Transverse colon (tissue), 4 donors: ENCODE results near the gene CDC42EP5. TPM values are rescaled to one million over a fixed set of nuclear protein-coding genes. Genes with fewer than 3 reads are reported as not detected.
A peak's percentile ranks its signal among the peaks of the same experiment; 100 is the strongest.

Experiments used
- DNase-seq: peaks from one replicate; pipeline ENCODE4 v3.0.0-alpha.2; 2019
- H3K27ac ChIP-seq, 4 donors: fragments of 200-600 bp; sonication (generic); 2 replicates each; pipeline ENCODE4 v1.5.1; 2016 to 2018; ENCODE audit warnings: inconsistent platforms in 4 of 4
- H3K27me3 ChIP-seq: fragments of 200-600 bp; sonication (generic); 2 replicates; pipeline ENCODE4 v1.5.1; 2017; ENCODE audit warnings: inconsistent platforms
- H3K36me3 ChIP-seq, 4 donors: fragments of 200-600 bp; sonication (generic); 2 replicates each; pipeline ENCODE4 v1.5.1; 2017 to 2019; ENCODE audit warnings: inconsistent platforms in 4 of 4
- H3K4me1 ChIP-seq, 4 donors: fragments of 200-600 bp; sonication (generic); 2 replicates each; pipeline ENCODE4 v1.5.1; 2017 to 2020; ENCODE audit warnings: inconsistent platforms in 4 of 4
- H3K4me3 ChIP-seq, 4 donors: fragments of 200-600 bp; sonication (generic); 1 replicate in 1 of 4; 2 replicates in 3 of 4; pipeline versions ENCODE4 v1.5.1 to v1.6.1; 2017 to 2019; ENCODE audit warnings: inconsistent platforms in 4 of 4
- H3K9me3 ChIP-seq, 2 donors: fragments of 200-600 bp; sonication (generic); 2 replicates each; pipeline ENCODE4 v1.5.1; 2017 to 2019; ENCODE audit warnings: inconsistent platforms in 2 of 2
- EP300 ChIP-seq: sonication (generic); formaldehyde crosslinking; IDR thresholded peaks from one replicate; pipeline ENCODE4 v1.6.1; 2017; ENCODE audit warnings: antibody characterized with exemption, low read depth
- POLR2A ChIP-seq: fragments of 450-650 bp; IDR thresholded peaks from one replicate; pipeline ENCODE4 v1.6.1; 2016; ENCODE audit warnings: antibody characterized with exemption, mild to moderate bottlenecking, moderate library complexity
- POLR2AphosphoS5 ChIP-seq, 3 donors: sonication (generic); formaldehyde crosslinking; IDR thresholded peaks; one replicate each; pipeline ENCODE4 v1.6.1; 2016; ENCODE audit warnings: antibody characterized with exemption in 3 of 3
- WGBS, 2 donors: methylation state at CpG; one replicate each; pipeline ENCODE4 v1.1.5; 2018; ENCODE audit warnings: low coverage in 1 of 2; 5-methylcytosine and 5-hydroxymethylcytosine counted together
- in situ Hi-C, 4 donors: fragments of 200-750 bp; cut with MboI; loops; one replicate each; pipeline versions ENCODE4 v1.15.0 to v1.15.1; 2017; ENCODE audit warnings: low sequenced_read_pairs in 3 of 4, low pct_ligation_motif_present in 1 of 4, low pct_unique_long_range_greater_than_20kb in 1 of 4
- intact Hi-C: fragments of 100-400 bp; cut with DNase I; formaldehyde crosslinking; loops from one replicate; pipeline ENCODE4 v1.15.1; 2023; ENCODE audit warnings: low total_unique reads
- small RNA-seq, 4 donors: library from RNA; depleted of rRNA; stranded (forward); fragments of <200 nt; gene quantifications; one replicate each; pipeline ENCODE3, GENCODE V24; 2016
- total RNA-seq, 4 donors: library from RNA; depleted of rRNA; stranded (reverse); fragments of >200 nt; gene quantifications; one replicate each; pipeline ENCODE4 v1.1.0, GENCODE V29; 2016
- TF ChIP-seq, protein P1 (sequence below), 5 experiments: fragments of 200-600 bp in 3 of 5; fragments of 450-650 bp in 2 of 5; sonication (generic) in 3 of 5; IDR thresholded peaks; 1 replicate in 2 of 5; 2 replicates in 3 of 5; pipeline ENCODE4 v1.5.1; 2016 to 2017; ENCODE audit warnings: antibody characterized with exemption in 5 of 5, inconsistent platforms in 3 of 5, mild to moderate bottlenecking in 2 of 5, moderate library complexity in 1 of 5

The CDC42EP5 gene
- total RNA-seq, 4 donors from 2014 or later: 210 to 231 (median 214) TPM

DNA sequence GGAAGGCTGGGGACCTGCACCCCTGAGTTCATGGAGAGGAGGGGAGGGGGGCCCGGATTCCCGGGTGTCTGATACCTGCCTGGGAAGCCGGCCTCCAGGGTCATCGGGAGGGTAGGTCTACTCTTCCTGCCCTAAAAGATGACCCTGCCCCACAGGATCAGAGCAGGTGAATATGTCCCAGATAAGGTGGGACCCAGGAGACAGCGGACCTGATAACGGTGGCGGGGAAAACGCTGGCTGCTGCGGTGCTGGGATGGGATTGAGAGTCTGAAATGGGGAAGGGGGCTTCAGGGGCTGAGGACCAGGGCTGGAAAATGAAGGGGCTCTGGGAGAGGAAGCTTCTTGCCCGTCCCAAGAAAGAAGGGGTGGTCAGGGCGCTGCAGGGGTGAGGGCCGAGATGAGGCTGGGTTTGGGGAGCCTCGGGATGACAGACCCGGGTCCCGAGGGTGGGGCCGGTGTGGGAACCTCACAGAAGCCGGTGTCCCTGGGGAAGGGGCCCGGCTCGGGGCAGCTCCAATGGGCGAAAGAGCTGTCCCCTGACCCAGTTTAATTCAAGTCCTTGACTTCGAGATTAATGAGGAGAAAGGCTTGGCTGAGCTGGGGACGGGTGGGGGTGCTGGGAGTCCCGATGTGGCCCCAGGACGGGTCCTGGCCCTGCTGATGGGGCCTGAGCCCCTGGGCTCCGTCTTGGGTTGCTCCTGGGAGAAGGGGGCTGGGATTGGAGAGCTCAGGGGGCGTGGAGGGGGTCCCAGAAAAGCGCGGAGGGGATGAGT is 57.0 kb downstream of the CDC42EP5 start:
- in situ Hi-C loops: no loop called here
- WGBS, 2 donors: 10% methylated on average over 28 of the region's 28 CpGs; no CpG with 5 or more reads in 1 of the 2 donors
- peaks cover 73% of the 10 kb centered on the region for H3K27me3 ChIP-seq

DNA sequence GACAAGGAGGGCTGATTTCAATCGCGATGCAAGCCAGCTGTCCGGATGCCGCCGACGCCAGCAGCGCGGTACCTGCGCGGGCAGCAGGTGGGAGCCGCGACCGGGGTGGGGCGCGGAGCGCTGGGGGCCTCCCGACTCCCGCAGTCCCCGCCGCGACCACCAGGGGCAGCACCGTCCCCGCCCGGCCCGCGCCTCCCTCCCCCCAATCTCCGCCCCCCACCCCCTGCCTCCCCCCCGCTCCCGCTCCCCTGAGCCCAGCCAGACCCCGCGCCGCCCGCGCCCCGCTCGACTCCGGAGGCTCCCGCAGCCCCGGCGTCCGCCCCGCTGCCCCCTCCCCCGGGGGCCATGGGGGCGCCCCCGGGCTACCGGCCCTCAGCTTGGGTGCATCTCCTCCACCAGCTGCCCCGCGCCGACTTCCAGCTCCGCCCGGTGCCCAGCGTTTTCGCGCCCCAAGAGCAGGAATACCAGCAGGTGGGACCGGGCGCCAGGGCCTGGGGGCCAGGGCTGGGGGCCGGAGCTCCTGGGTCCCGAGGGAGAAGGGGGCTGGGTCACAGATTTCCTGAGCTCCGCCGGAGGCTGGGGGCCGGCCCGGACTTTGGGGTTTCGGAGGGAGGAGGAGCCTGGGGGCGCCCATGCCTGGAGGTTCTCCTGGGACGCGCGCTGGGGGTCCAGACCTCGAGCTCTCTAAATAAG is 57.7 kb downstream of the CDC42EP5 start, which contains the start of gene TTYH1:
TSS of gene TTYH1 (plus strand) at position 257 of the 693 bp plus-strand sequence. CDS start at position 346, 89 bp downstream.
- H3K36me3 ChIP-seq: no peaks in the 10 kb centered on the region
- peaks cover 65% of the 10 kb centered on the region for H3K27me3 ChIP-seq
- no peaks in the 10 kb centered on the region for H3K9me3 ChIP-seq
- no peaks in the 10 kb centered on the region for H3K4me1 ChIP-seq
- intact Hi-C loops (no loop called here), in situ Hi-C loops (no loop called here)
- 19% methylated on average over 43 of the region's 68 CpGs; no CpG with 5 or more reads in 1 of the 2 donors for WGBS, 2 donors
- no peak within 1 kb of the TSS for H3K27ac ChIP-seq
- no peak for TF ChIP-seq EP300
- TF ChIP-seq, protein P1, sequence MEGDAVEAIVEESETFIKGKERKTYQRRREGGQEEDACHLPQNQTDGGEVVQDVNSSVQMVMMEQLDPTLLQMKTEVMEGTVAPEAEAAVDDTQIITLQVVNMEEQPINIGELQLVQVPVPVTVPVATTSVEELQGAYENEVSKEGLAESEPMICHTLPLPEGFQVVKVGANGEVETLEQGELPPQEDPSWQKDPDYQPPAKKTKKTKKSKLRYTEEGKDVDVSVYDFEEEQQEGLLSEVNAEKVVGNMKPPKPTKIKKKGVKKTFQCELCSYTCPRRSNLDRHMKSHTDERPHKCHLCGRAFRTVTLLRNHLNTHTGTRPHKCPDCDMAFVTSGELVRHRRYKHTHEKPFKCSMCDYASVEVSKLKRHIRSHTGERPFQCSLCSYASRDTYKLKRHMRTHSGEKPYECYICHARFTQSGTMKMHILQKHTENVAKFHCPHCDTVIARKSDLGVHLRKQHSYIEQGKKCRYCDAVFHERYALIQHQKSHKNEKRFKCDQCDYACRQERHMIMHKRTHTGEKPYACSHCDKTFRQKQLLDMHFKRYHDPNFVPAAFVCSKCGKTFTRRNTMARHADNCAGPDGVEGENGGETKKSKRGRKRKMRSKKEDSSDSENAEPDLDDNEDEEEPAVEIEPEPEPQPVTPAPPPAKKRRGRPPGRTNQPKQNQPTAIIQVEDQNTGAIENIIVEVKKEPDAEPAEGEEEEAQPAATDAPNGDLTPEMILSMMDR (IDR thresholded peaks at IDR 0.05): peak in 2 of 5 experiments; percentile 15 to 30
- DNase-seq: no peak
- peak within 1 kb of the TSS in 1 of 4 donors; percentile 12 for H3K4me3 ChIP-seq

More for the DNA sequence above, 57.0 kb downstream of the CDC42EP5 start:
- no peak for DNase-seq
- Histone ChIP-seq H3K4me1 (peaks cover 0 to 5% (median 0%) of the 10 kb centered on the region in 4 donors), H3K4me3 (peak overlapping the region in 1 of 4 donors; percentile 12), H3K27ac (no peak overlapping the region), H3K36me3 (no peaks in the 10 kb centered on the region), H3K9me3 (no peaks in the 10 kb centered on the region)
- intact Hi-C loops: no loop called here
- no peak for TF ChIP-seq EP300
- TF ChIP-seq, protein P1 (IDR thresholded peaks at IDR 0.05): no peak
- TF ChIP-seq POLR2A: no peak
- TF ChIP-seq POLR2AphosphoS5 (IDR thresholded peaks at IDR 0.05): no peak

Small RNA genes within 50 kb of the gene (small RNA-seq; reads per million reads assigned to genes)
- 0 to 0.36 (median 0) reads per million in 4 donors for gene AC245884.3

Other genes starting within 250 kb of the CDC42EP5 start
- gene LILRA6, start 230.5 kb downstream of the CDC42EP5 start, total RNA-seq: 1 to 10 TPM in 2 of 4 donors, under 1 TPM in 1, not detected in 1; 0.79 to 1.4 (median 1.1) TPM
- 10 to 100 TPM in 1 of 4 donors, 1 to 10 TPM in 3; 8.3 to 10.7 (median 9.1) TPM for gene LILRB5, start 216.0 kb downstream of the CDC42EP5 start, total RNA-seq
- 1 to 10 TPM; 1.6 to 3.4 (median 2.1) TPM for gene LILRB2, start 192.2 kb downstream of the CDC42EP5 start, total RNA-seq
- gene LILRA5, start 160.1 kb downstream of the CDC42EP5 start, total RNA-seq: 1 to 10 TPM in 2 of 4 donors, not detected in 2; 1.6 TPM
- under 1 TPM in 2 of 4 donors, not detected in 2; 0.14 to 0.79 TPM for gene LILRA4, start 134.1 kb downstream of the CDC42EP5 start, total RNA-seq
- gene LAIR1, start 108.4 kb downstream of the CDC42EP5 start, total RNA-seq: 10 to 100 TPM in 2 of 4 donors, 1 to 10 TPM in 2; 1.9 to 18.4 (median 7.3) TPM
- gene TTYH1, start 57.8 kb downstream of the CDC42EP5 start, total RNA-seq: 1 to 10 TPM; 1.1 to 7.5 (median 3.0) TPM
- 1,000 to 10,000 TPM in 1 of 4 donors, 100 to 1,000 TPM in 3; 194 to 1,037 (median 566) TPM for gene LENG8, start 24.1 kb downstream of the CDC42EP5 start, total RNA-seq
- 10 to 100 TPM in 3 of 4 donors, 1 to 10 TPM in 1; 1.1 to 16.5 (median 12.3) TPM for gene LENG9, start 9.5 kb downstream of the CDC42EP5 start, total RNA-seq
- 1 to 10 TPM in 1 of 4 donors, not detected in 3; 3.2 TPM for gene LAIR2, start 29.5 kb upstream of the CDC42EP5 start, total RNA-seq
- 1 to 10 TPM in 2 of 4 donors, not detected in 2; 1.1 to 1.5 TPM for gene LILRA2, start 100.5 kb upstream of the CDC42EP5 start, total RNA-seq
- gene LILRA1, start 120.3 kb upstream of the CDC42EP5 start, total RNA-seq: 1 to 10 TPM in 1 of 4 donors, under 1 TPM in 2, not detected in 1; 0.16 to 4.5 (median 0.27) TPM
- gene LILRB1, start 157.2 kb upstream of the CDC42EP5 start, total RNA-seq: 1 to 10 TPM in 1 of 4 donors, under 1 TPM in 1, not detected in 2; 0.96 to 5.1 TPM
- gene LILRB4, start 189.7 kb upstream of the CDC42EP5 start, total RNA-seq: 10 to 100 TPM in 1 of 4 donors, 1 to 10 TPM in 2, not detected in 1; 1.8 to 47.1 (median 4.0) TPM